ENCODE measurements around the gene MRPL50.
"Not testable (repeated sequence)": the region's sequence is repeated elsewhere in the genome, so short reads cannot be mapped to it uniquely, and the experiment has no call there.

The MRPL50 gene

GRCh38 chr9:101398930-101399642 is 668 bp upstream of the MRPL50 start:
- H3K27ac ChIP-seq (ENCODE audit: low read depth, low read length, severe bottlenecking), result peak overlapping the region; percentile 26
- H3K4me1 ChIP-seq (ENCODE audit: control insufficient read depth, insufficient read depth, low read length, poor library complexity, severe bottlenecking), result peaks cover 4% of the 10 kb centered on the region
- peak overlapping the region; percentile 87 for H3K4me3 ChIP-seq (ENCODE audit: extremely low read depth, insufficient read depth, low read length, poor library complexity, severe bottlenecking)
- peaks cover 63% of the 10 kb centered on the region for H3K36me3 ChIP-seq (ENCODE audit: control insufficient read depth, insufficient read depth, low read length)
- H3K9me3 ChIP-seq (ENCODE audit: control insufficient read depth, low read length), result peaks cover 20% of the 10 kb centered on the region
- WGBS, 2 experiments (ENCODE audit: insufficient coverage in 2 of 2), result 3 to 4% methylated on average over 11 to 17 of the region's 28 CpGs

- Histone ChIP-seq H3K27ac (ENCODE audit: low read depth, low read length, severe bottlenecking) (peak overlapping the region; percentile 65), H3K4me3 (ENCODE audit: extremely low read depth, insufficient read depth, low read length, poor library complexity, severe bottlenecking) (peak overlapping the region; percentile 87), H3K4me1 (ENCODE audit: control insufficient read depth, insufficient read depth, low read length, poor library complexity, severe bottlenecking) (peaks cover 4% of the 10 kb centered on the region), H3K9me3 (ENCODE audit: control insufficient read depth, low read length) (peaks cover 15% of the 10 kb centered on the region), H3K36me3 (ENCODE audit: control insufficient read depth, insufficient read depth, low read length) (peaks cover 54% of the 10 kb centered on the region)
- WGBS, 2 experiments (ENCODE audit: insufficient coverage in 2 of 2), result 0 to 3% methylated on average over 2 of the region's 4 CpGs
These were observed 711 bp downstream of the MRPL50 start for GRCh38 chr9:101397746-101398067.

- peaks cover 37% of the 10 kb centered on the region for H3K36me3 ChIP-seq (ENCODE audit: control insufficient read depth, insufficient read depth, low read length)
- H3K9me3 ChIP-seq (ENCODE audit: control insufficient read depth, low read length), result peaks cover 16% of the 10 kb centered on the region
- H3K27ac ChIP-seq (ENCODE audit: low read depth, low read length, severe bottlenecking), result no peak overlapping the region
- WGBS, 2 experiments (ENCODE audit: insufficient coverage in 2 of 2), result no CpG with 5 or more reads among the region's 1 CpG
- peaks cover 1% of the 10 kb centered on the region for H3K4me1 ChIP-seq (ENCODE audit: control insufficient read depth, insufficient read depth, low read length, poor library complexity, severe bottlenecking)
- no peak overlapping the region for H3K4me3 ChIP-seq (ENCODE audit: extremely low read depth, insufficient read depth, low read length, poor library complexity, severe bottlenecking)
These were observed 3.7 kb downstream of the MRPL50 start for GRCh38 chr9:101394687-101395086.

DNA sequence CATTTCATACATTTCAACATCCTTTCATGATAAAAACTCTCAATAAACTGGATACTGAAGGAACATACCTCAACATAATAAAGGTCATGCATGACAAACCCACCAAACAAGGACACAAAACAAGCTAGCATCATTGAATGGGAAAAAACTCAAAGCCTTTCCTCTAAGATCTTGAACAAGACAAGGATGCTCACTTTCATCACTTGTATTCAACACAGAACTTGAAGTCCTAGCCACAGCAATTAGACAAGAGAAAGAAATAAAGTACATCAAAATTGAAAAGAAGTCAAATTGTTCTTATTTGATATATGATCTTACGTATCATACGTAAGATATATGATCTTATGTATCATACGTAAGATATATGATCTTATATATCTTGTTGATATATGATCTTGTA is 5.3 kb downstream of the MRPL50 start:
- WGBS, 2 experiments (ENCODE audit: insufficient coverage in 2 of 2), result no CpG with 5 or more reads among the region's 3 CpGs
- Histone ChIP-seq H3K27ac (ENCODE audit: low read depth, low read length, severe bottlenecking) (no peak overlapping the region), H3K36me3 (ENCODE audit: control insufficient read depth, insufficient read depth, low read length) (peaks cover 42% of the 10 kb centered on the region)

DNA sequence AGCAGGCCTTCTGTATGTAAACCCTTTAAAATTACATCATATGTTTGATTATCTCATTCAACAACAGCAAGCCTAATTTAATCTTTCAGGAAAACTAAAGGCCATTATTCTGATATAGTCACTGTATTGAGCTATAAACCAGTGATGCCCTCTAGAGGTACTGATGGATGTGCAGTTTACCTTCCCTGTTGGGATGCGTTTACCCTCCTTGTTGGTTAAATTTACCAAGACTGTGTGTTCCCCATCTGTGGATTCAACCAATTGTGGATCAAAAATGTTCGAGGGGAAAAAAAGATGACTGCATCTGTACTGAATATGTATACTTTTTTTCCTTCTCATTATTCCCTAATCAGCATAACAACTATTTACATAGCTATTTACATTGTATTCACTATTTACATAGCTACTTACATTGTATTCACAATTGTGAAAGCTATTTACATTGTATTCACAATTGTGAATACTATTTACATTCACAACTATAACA is 9.9 kb downstream of the MRPL50 start:
- Histone ChIP-seq H3K4me1 (ENCODE audit: control insufficient read depth, insufficient read depth, low read length, poor library complexity, severe bottlenecking) (no peaks in the 10 kb centered on the region), H3K27ac (ENCODE audit: low read depth, low read length, severe bottlenecking) (no peak overlapping the region), H3K36me3 (ENCODE audit: control insufficient read depth, insufficient read depth, low read length) (peaks cover 17% of the 10 kb centered on the region), H3K4me3 (ENCODE audit: extremely low read depth, insufficient read depth, low read length, poor library complexity, severe bottlenecking) (no peak overlapping the region), H3K9me3 (ENCODE audit: control insufficient read depth, low read length) (peaks cover 13% of the 10 kb centered on the region)
- 75% methylated on average over 1 of the region's 2 CpGs; no CpG with 5 or more reads in 1 of the 2 experiments for WGBS, 2 experiments (ENCODE audit: insufficient coverage in 2 of 2)

More for the DNA sequence above, 5.3 kb downstream of the MRPL50 start:
- H3K4me3 ChIP-seq (ENCODE audit: extremely low read depth, insufficient read depth, low read length, poor library complexity, severe bottlenecking), result no peak overlapping the region
- no peaks in the 10 kb centered on the region for H3K4me1 ChIP-seq (ENCODE audit: control insufficient read depth, insufficient read depth, low read length, poor library complexity, severe bottlenecking)
- H3K9me3 ChIP-seq (ENCODE audit: control insufficient read depth, low read length), result peaks cover 16% of the 10 kb centered on the region

GRCh38 chr9:101387871-101388506 is 10.4 kb downstream of the MRPL50 start:
- WGBS, 2 experiments (ENCODE audit: insufficient coverage in 2 of 2), result 65% methylated on average over 5 of the region's 6 CpGs; no CpG with 5 or more reads in 1 of the 2 experiments
- Histone ChIP-seq H3K4me1 (ENCODE audit: control insufficient read depth, insufficient read depth, low read length, poor library complexity, severe bottlenecking) (no peaks in the 10 kb centered on the region), H3K36me3 (ENCODE audit: control insufficient read depth, insufficient read depth, low read length) (peaks cover 17% of the 10 kb centered on the region), H3K27ac (ENCODE audit: low read depth, low read length, severe bottlenecking) (no peak overlapping the region), H3K9me3 (ENCODE audit: control insufficient read depth, low read length) (peaks cover 11% of the 10 kb centered on the region), H3K4me3 (ENCODE audit: extremely low read depth, insufficient read depth, low read length, poor library complexity, severe bottlenecking) (no peak overlapping the region)

DNA sequence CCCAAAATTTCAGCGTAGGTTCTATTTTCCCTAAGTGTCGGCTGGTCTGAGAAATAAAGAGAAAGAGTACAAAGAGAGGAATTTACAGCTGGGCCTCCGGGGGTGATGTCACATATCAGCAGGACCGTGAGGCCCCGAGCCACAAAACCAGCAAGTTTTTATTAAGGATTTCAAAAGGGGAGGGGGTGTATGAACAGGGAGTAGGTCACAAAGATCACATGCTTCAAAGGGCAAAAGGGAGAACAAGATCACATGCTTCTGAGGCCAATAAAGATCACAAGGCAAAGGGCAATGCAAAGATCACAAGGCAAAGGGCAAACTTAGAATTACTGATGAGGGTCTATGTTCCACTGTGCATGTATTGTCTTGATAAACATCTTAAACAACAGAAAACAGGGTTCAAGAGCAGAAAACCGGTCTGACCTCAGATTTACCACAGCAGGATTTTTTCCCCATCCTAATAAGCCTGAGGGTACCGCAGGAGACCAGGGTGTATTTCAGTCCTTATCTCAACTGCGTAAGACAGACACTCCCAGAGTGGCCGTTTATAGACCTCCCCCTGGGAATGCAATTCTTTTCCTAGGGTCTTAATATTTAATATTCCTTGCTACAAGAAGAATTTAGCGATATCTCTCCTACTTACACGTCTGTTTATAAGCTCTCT is 13.4 kb downstream of the MRPL50 start, which contains the start of gene BAAT:
Gene BAAT, minus strand, starts transcription at position 134 of the 664 bp plus-strand sequence. CDS start 13,602 bp downstream, outside the sequence.
- H3K4me1 ChIP-seq (ENCODE audit: control insufficient read depth, insufficient read depth, low read length, poor library complexity, severe bottlenecking); H3K36me3 ChIP-seq (ENCODE audit: control insufficient read depth, insufficient read depth, low read length); H3K27ac ChIP-seq (ENCODE audit: low read depth, low read length, severe bottlenecking); H3K4me3 ChIP-seq (ENCODE audit: extremely low read depth, insufficient read depth, low read length, poor library complexity, severe bottlenecking); H3K9me3 ChIP-seq (ENCODE audit: control insufficient read depth, low read length): not testable (repeated sequence)
- WGBS, 2 experiments (ENCODE audit: insufficient coverage in 2 of 2), result 93 to 99% methylated on average over 8 of the region's 11 CpGs

- WGBS, 2 experiments (ENCODE audit: insufficient coverage in 2 of 2), result 57% methylated on average over 1 of the region's 2 CpGs; no CpG with 5 or more reads in 1 of the 2 experiments
- Histone ChIP-seq H3K4me1 (ENCODE audit: control insufficient read depth, insufficient read depth, low read length, poor library complexity, severe bottlenecking) (no peaks in the 10 kb centered on the region), H3K27ac (ENCODE audit: low read depth, low read length, severe bottlenecking) (no peak overlapping the region), H3K4me3 (ENCODE audit: extremely low read depth, insufficient read depth, low read length, poor library complexity, severe bottlenecking) (no peak overlapping the region), H3K36me3 (ENCODE audit: control insufficient read depth, insufficient read depth, low read length) (peaks cover under 1% of the 10 kb centered on the region), H3K9me3 (ENCODE audit: control insufficient read depth, low read length) (peaks cover 7% of the 10 kb centered on the region)
These were observed 15.1 kb downstream of the MRPL50 start for GRCh38 chr9:101383361-101383760.

DNA sequence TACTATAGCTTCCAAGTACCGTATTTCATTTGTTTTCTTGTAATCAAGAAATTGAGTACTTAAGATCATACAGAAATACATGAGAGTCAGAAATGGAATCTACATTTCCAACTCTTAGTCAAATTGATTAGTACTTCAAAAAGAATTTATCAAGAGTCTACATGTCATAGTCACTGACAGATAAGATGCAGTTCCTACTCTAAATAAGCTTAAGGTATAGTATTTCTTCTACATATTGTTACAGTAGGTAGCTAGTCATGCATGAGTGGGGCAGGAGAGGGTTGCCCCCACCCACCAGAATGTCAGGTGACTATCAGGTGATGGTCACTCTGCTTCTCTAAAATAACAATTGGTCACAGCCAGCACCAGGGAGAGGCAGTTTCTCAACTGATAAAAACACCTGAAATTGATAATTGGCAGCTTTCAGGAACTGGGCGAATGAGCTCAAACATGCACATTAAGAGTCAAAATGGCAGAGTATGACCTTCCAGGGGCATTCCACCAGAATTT is 16.5 kb downstream of the MRPL50 start:
- WGBS, 2 experiments (ENCODE audit: insufficient coverage in 2 of 2), result 92 to 100% methylated on average over 1 to 2 of the region's 2 CpGs
- H3K27ac ChIP-seq (ENCODE audit: low read depth, low read length, severe bottlenecking), result no peak overlapping the region
- H3K4me3 ChIP-seq (ENCODE audit: extremely low read depth, insufficient read depth, low read length, poor library complexity, severe bottlenecking), result no peak overlapping the region
- no peaks in the 10 kb centered on the region for H3K4me1 ChIP-seq (ENCODE audit: control insufficient read depth, insufficient read depth, low read length, poor library complexity, severe bottlenecking)
- H3K9me3 ChIP-seq (ENCODE audit: control insufficient read depth, low read length), result peaks cover 7% of the 10 kb centered on the region
- no peaks in the 10 kb centered on the region for H3K36me3 ChIP-seq (ENCODE audit: control insufficient read depth, insufficient read depth, low read length)

DNA sequence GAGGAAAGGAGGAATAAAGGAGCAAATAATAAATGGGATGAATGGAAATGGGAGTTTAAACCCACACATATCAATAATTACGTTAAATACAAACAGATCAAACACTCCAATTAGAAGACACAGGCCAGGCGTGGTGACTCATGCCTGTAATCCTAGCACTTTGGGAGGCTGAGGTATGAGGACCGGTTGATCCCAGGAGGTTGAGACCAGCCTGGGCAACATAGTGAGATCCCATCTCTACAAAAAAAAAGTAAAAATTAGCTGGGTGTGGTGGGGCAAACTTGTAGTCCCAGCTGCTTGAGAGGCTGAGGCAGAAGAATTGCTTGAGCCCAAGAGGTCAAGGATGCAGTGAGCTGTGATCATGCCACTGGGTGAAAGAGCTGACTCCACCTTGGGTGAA is 17.3 kb downstream of the MRPL50 start:
- H3K4me1 ChIP-seq (ENCODE audit: control insufficient read depth, insufficient read depth, low read length, poor library complexity, severe bottlenecking), result no peaks in the 10 kb centered on the region
- H3K27ac ChIP-seq (ENCODE audit: low read depth, low read length, severe bottlenecking), result no peak overlapping the region
- H3K36me3 ChIP-seq (ENCODE audit: control insufficient read depth, insufficient read depth, low read length), result no peaks in the 10 kb centered on the region
- peaks cover 7% of the 10 kb centered on the region for H3K9me3 ChIP-seq (ENCODE audit: control insufficient read depth, low read length)
- no CpG with 5 or more reads among the region's 3 CpGs for WGBS, 2 experiments (ENCODE audit: insufficient coverage in 2 of 2)
- H3K4me3 ChIP-seq (ENCODE audit: extremely low read depth, insufficient read depth, low read length, poor library complexity, severe bottlenecking), result no peak overlapping the region
